ENCODE results near the gene CDK11A.
"Not testable (repeated sequence)": the region's sequence is repeated elsewhere in the genome, so short reads cannot be mapped to it uniquely, and the experiment has no call there.

Gene CDK11A

GRCh38 chr1:1700557-1700956, 23.6 kb downstream of the CDK11A start:
- H3K4me1 ChIP-seq (ENCODE audit: control extremely low read depth in 1 of 4, control insufficient read depth in 4 of 4, insufficient read depth in 4 of 4, low read length in 3 of 4); H3K9me3 ChIP-seq (ENCODE audit: control extremely low read depth in 1 of 5, control insufficient read depth in 4 of 5, insufficient read depth in 2 of 5, low read depth in 1 of 5, low read length in 4 of 5); CTCF ChIA-PET; DNase-seq; POLR2A ChIA-PET; H3K27ac ChIP-seq (ENCODE audit: insufficient read depth in 1 of 2, low read depth in 1 of 2, low read length in 2 of 2, poor library complexity in 1 of 2, severe bottlenecking in 2 of 2); H3K27me3 ChIP-seq (replicated peaks in 2 of 5; ENCODE audit: control insufficient read depth in 4 of 5, insufficient read depth in 5 of 5, low read length in 4 of 5); H3K4me3 ChIP-seq (ENCODE audit: control insufficient read depth in 1 of 7, extremely low read depth in 1 of 7, insufficient read depth in 4 of 7, low read depth in 2 of 7, low read length in 6 of 7): not testable (repeated sequence)
- H3K36me3 ChIP-seq (ENCODE audit: control insufficient read depth in 4 of 4, insufficient read depth in 4 of 4, low read length in 3 of 4): peaks cover 0 to 10% (median 5%) of the 10 kb centered on the region in 4 experiments
- no CpG with 5 or more reads among the region's 33 CpGs for WGBS (ENCODE audit: insufficient coverage)

- H3K27ac ChIP-seq (ENCODE audit: insufficient read depth in 1 of 2, low read depth in 1 of 2, low read length in 2 of 2, poor library complexity in 1 of 2, severe bottlenecking in 2 of 2); CTCF ChIA-PET; H3K9me3 ChIP-seq (ENCODE audit: control extremely low read depth in 1 of 5, control insufficient read depth in 4 of 5, insufficient read depth in 2 of 5, low read depth in 1 of 5, low read length in 4 of 5); H3K27me3 ChIP-seq (replicated peaks in 2 of 5; ENCODE audit: control insufficient read depth in 4 of 5, insufficient read depth in 5 of 5, low read length in 4 of 5); H3K4me1 ChIP-seq (ENCODE audit: control extremely low read depth in 1 of 4, control insufficient read depth in 4 of 4, insufficient read depth in 4 of 4, low read length in 3 of 4); DNase-seq; H3K4me3 ChIP-seq (ENCODE audit: control insufficient read depth in 1 of 7, extremely low read depth in 1 of 7, insufficient read depth in 4 of 7, low read depth in 2 of 7, low read length in 6 of 7); POLR2A ChIA-PET: not testable (repeated sequence)
- H3K36me3 ChIP-seq (ENCODE audit: control insufficient read depth in 4 of 4, insufficient read depth in 4 of 4, low read length in 3 of 4): peaks cover 0 to 10% (median 5%) of the 10 kb centered on the region in 4 experiments
- WGBS (ENCODE audit: insufficient coverage): no CpG with 5 or more reads among the region's 45 CpGs
Observed at GRCh38 chr1:1700067-1700466, 24.1 kb downstream of the CDK11A start.

GRCh38 chr1:1699061-1699460, 25.1 kb downstream of the CDK11A start:
- H3K27ac ChIP-seq (ENCODE audit: insufficient read depth in 1 of 2, low read depth in 1 of 2, low read length in 2 of 2, poor library complexity in 1 of 2, severe bottlenecking in 2 of 2); POLR2A ChIA-PET; H3K36me3 ChIP-seq (ENCODE audit: control insufficient read depth in 4 of 4, insufficient read depth in 4 of 4, low read length in 3 of 4); H3K4me1 ChIP-seq (ENCODE audit: control extremely low read depth in 1 of 4, control insufficient read depth in 4 of 4, insufficient read depth in 4 of 4, low read length in 3 of 4); CTCF ChIA-PET; DNase-seq; H3K9me3 ChIP-seq (ENCODE audit: control extremely low read depth in 1 of 5, control insufficient read depth in 4 of 5, insufficient read depth in 2 of 5, low read depth in 1 of 5, low read length in 4 of 5); H3K27me3 ChIP-seq (replicated peaks in 2 of 5; ENCODE audit: control insufficient read depth in 4 of 5, insufficient read depth in 5 of 5, low read length in 4 of 5); H3K4me3 ChIP-seq (ENCODE audit: control insufficient read depth in 1 of 7, extremely low read depth in 1 of 7, insufficient read depth in 4 of 7, low read depth in 2 of 7, low read length in 6 of 7): not testable (repeated sequence)
- no CpG with 5 or more reads among the region's 19 CpGs for WGBS (ENCODE audit: insufficient coverage)

- POLR2A ChIA-PET; H3K36me3 ChIP-seq (ENCODE audit: control insufficient read depth in 4 of 4, insufficient read depth in 4 of 4, low read length in 3 of 4): not testable (repeated sequence)
Observed at GRCh38 chr1:1697358-1698183, 26.6 kb downstream of the CDK11A start.

GRCh38 chr1:1696431-1697357, 27.5 kb downstream of the CDK11A start:
- peaks cover 0 to 10% (median 5%) of the 10 kb centered on the region in 4 experiments for H3K4me1 ChIP-seq (ENCODE audit: control extremely low read depth in 1 of 4, control insufficient read depth in 4 of 4, insufficient read depth in 4 of 4, low read length in 3 of 4)
- H3K27me3 ChIP-seq (replicated peaks in 2 of 5; ENCODE audit: control insufficient read depth in 4 of 5, insufficient read depth in 5 of 5, low read length in 4 of 5); H3K9me3 ChIP-seq (ENCODE audit: control extremely low read depth in 1 of 5, control insufficient read depth in 4 of 5, insufficient read depth in 2 of 5, low read depth in 1 of 5, low read length in 4 of 5); POLR2A ChIA-PET; DNase-seq; H3K4me3 ChIP-seq (ENCODE audit: control insufficient read depth in 1 of 7, extremely low read depth in 1 of 7, insufficient read depth in 4 of 7, low read depth in 2 of 7, low read length in 6 of 7); CTCF ChIA-PET; H3K27ac ChIP-seq (ENCODE audit: insufficient read depth in 1 of 2, low read depth in 1 of 2, low read length in 2 of 2, poor library complexity in 1 of 2, severe bottlenecking in 2 of 2); H3K36me3 ChIP-seq (ENCODE audit: control insufficient read depth in 4 of 4, insufficient read depth in 4 of 4, low read length in 3 of 4): not testable (repeated sequence)
- WGBS (ENCODE audit: insufficient coverage): 100% methylated on average over 6 of the region's 23 CpGs

More at GRCh38 chr1:1697358-1698183, 26.6 kb downstream of the CDK11A start:
- H3K27ac ChIP-seq (ENCODE audit: insufficient read depth in 1 of 2, low read depth in 1 of 2, low read length in 2 of 2, poor library complexity in 1 of 2, severe bottlenecking in 2 of 2); H3K9me3 ChIP-seq (ENCODE audit: control extremely low read depth in 1 of 5, control insufficient read depth in 4 of 5, insufficient read depth in 2 of 5, low read depth in 1 of 5, low read length in 4 of 5); H3K27me3 ChIP-seq (replicated peaks in 2 of 5; ENCODE audit: control insufficient read depth in 4 of 5, insufficient read depth in 5 of 5, low read length in 4 of 5); H3K4me3 ChIP-seq (ENCODE audit: control insufficient read depth in 1 of 7, extremely low read depth in 1 of 7, insufficient read depth in 4 of 7, low read depth in 2 of 7, low read length in 6 of 7); DNase-seq; CTCF ChIA-PET: not testable (repeated sequence)
- 87% methylated on average over 10 of the region's 26 CpGs for WGBS (ENCODE audit: insufficient coverage)
- H3K4me1 ChIP-seq (ENCODE audit: control extremely low read depth in 1 of 4, control insufficient read depth in 4 of 4, insufficient read depth in 4 of 4, low read length in 3 of 4): peaks cover 0 to 10% (median 5%) of the 10 kb centered on the region in 4 experiments

GRCh38 chr1:1692714-1693647, 31.2 kb downstream of the CDK11A start, which contains the start of gene SLC35E2B:
SLC35E2B (minus strand) TSS chr1:1692795; CDS start chr1:1676699, 16,096 bp downstream.
- H3K36me3 ChIP-seq (ENCODE audit: control insufficient read depth in 4 of 4, insufficient read depth in 4 of 4, low read length in 3 of 4); H3K27me3 ChIP-seq (replicated peaks in 2 of 5; ENCODE audit: control insufficient read depth in 4 of 5, insufficient read depth in 5 of 5, low read length in 4 of 5); H3K9me3 ChIP-seq (ENCODE audit: control extremely low read depth in 1 of 5, control insufficient read depth in 4 of 5, insufficient read depth in 2 of 5, low read depth in 1 of 5, low read length in 4 of 5); CTCF ChIA-PET; POLR2A ChIA-PET: not testable (repeated sequence)
- H3K27ac ChIP-seq (ENCODE audit: insufficient read depth in 1 of 2, low read depth in 1 of 2, low read length in 2 of 2, poor library complexity in 1 of 2, severe bottlenecking in 2 of 2): peak within 1 kb of the TSS; percentile 93 to 94
- no CpG with 5 or more reads among the region's 98 CpGs for WGBS (ENCODE audit: insufficient coverage)
- peaks cover 0 to 10% (median 5%) of the 10 kb centered on the region in 4 experiments for H3K4me1 ChIP-seq (ENCODE audit: control extremely low read depth in 1 of 4, control insufficient read depth in 4 of 4, insufficient read depth in 4 of 4, low read length in 3 of 4)
- peak; percentile 93 to 98 (median 98) for DNase-seq
- peak within 1 kb of the TSS; percentile 27 to 74 (median 64) for H3K4me3 ChIP-seq (ENCODE audit: control insufficient read depth in 1 of 7, extremely low read depth in 1 of 7, insufficient read depth in 4 of 7, low read depth in 2 of 7, low read length in 6 of 7)
